ENCODE results near the gene LHFPL3.

Gene LHFPL3

GRCh38 chr7:104363355-104363754, 35.0 kb downstream of the LHFPL3 start:
- H3K4me3 ChIP-seq (replicated peaks; ENCODE audit: low read depth, low read length), result no peak overlapping the region
- no peak for TF ChIP-seq CTCF (IDR thresholded peaks at IDR 0.05; ENCODE audit: low read depth, low read length, missing control alignments)
- DNase-seq (ENCODE audit: extremely low read depth, low read depth), result no peak

GRCh38 chr7:104366390-104366789, 38.0 kb downstream of the LHFPL3 start:
- no peak for DNase-seq (ENCODE audit: extremely low read depth, low read depth)
- no peak for TF ChIP-seq CTCF (IDR thresholded peaks at IDR 0.05; ENCODE audit: low read depth, low read length, missing control alignments)
- H3K4me3 ChIP-seq (replicated peaks; ENCODE audit: low read depth, low read length), result no peak overlapping the region

GRCh38 chr7:104367926-104368325, 39.5 kb downstream of the LHFPL3 start:
- DNase-seq (ENCODE audit: extremely low read depth, low read depth), result no peak
- H3K4me3 ChIP-seq (replicated peaks; ENCODE audit: low read depth, low read length), result no peak overlapping the region
- TF ChIP-seq CTCF (IDR thresholded peaks at IDR 0.05; ENCODE audit: low read depth, low read length, missing control alignments), result no peak

- no peak for TF ChIP-seq CTCF (IDR thresholded peaks at IDR 0.05; ENCODE audit: low read depth, low read length, missing control alignments)
- no peak overlapping the region for H3K4me3 ChIP-seq (replicated peaks; ENCODE audit: low read depth, low read length)
- DNase-seq (ENCODE audit: extremely low read depth, low read depth), result no peak
Measured at GRCh38 chr7:104371216-104371979, 43.0 kb downstream of the LHFPL3 start.

- no peak for TF ChIP-seq CTCF (IDR thresholded peaks at IDR 0.05; ENCODE audit: low read depth, low read length, missing control alignments)
- no peak for DNase-seq (ENCODE audit: extremely low read depth, low read depth)
- no peak overlapping the region for H3K4me3 ChIP-seq (replicated peaks; ENCODE audit: low read depth, low read length)
Measured at GRCh38 chr7:104371980-104372357, 43.6 kb downstream of the LHFPL3 start.

- no peak for TF ChIP-seq CTCF (IDR thresholded peaks at IDR 0.05; ENCODE audit: low read depth, low read length, missing control alignments)
- DNase-seq (ENCODE audit: extremely low read depth, low read depth), result no peak
- no peak overlapping the region for H3K4me3 ChIP-seq (replicated peaks; ENCODE audit: low read depth, low read length)
Measured at GRCh38 chr7:104382616-104383015, 54.2 kb downstream of the LHFPL3 start.

GRCh38 chr7:104386943-104387342, 58.5 kb downstream of the LHFPL3 start:
- no peak overlapping the region for H3K4me3 ChIP-seq (replicated peaks; ENCODE audit: low read depth, low read length)
- DNase-seq (ENCODE audit: extremely low read depth, low read depth), result no peak
- no peak for TF ChIP-seq CTCF (IDR thresholded peaks at IDR 0.05; ENCODE audit: low read depth, low read length, missing control alignments)

Measured in HFF-Myc (cell line).